ENCODE results near the gene AGBL1. TPM values are rescaled to one million over a fixed set of nuclear protein-coding genes. Genes with fewer than 3 reads are reported as not detected.

AGBL1 gene
- total and polyA plus RNA-seq, 2 experiments from 2014 or later, result 0.06 to 0.11 TPM

- TF ChIP-seq CTCF (IDR thresholded peaks at IDR 0.05; ENCODE audit: low read depth, low read length), result no peak
- H3K4me3 ChIP-seq, result no peak overlapping the region
- no peak for DNase-seq (ENCODE audit: low read depth in 1 of 2, low spot score in 1 of 2)
- no peaks in the 10 kb centered on the region for H3K9me3 ChIP-seq (ENCODE audit: low read depth)
- H3K4me1 ChIP-seq (ENCODE audit: low read depth), result peaks cover 6% of the 10 kb centered on the region
- no peaks in the 10 kb centered on the region for H3K27me3 ChIP-seq
- no peak overlapping the region for H3K27ac ChIP-seq
- no peaks in the 10 kb centered on the region for H3K36me3 ChIP-seq
These were observed 179.9 kb downstream of the AGBL1 start for GRCh38 chr15:86259589-86259988.

- Histone ChIP-seq H3K36me3 (no peaks in the 10 kb centered on the region), H3K4me1 (ENCODE audit: low read depth) (peaks cover 6% of the 10 kb centered on the region), H3K4me3 (no peak overlapping the region), H3K27ac (no peak overlapping the region), H3K9me3 (ENCODE audit: low read depth) (no peaks in the 10 kb centered on the region), H3K27me3 (no peaks in the 10 kb centered on the region)
- no peak for TF ChIP-seq CTCF (IDR thresholded peaks at IDR 0.05; ENCODE audit: low read depth, low read length)
- no peak for DNase-seq (ENCODE audit: low read depth in 1 of 2, low spot score in 1 of 2)
These were observed 183.6 kb downstream of the AGBL1 start for GRCh38 chr15:86263230-86263629.

GRCh38 chr15:86266896-86267484, 187.3 kb downstream of the AGBL1 start:
- H3K4me1 ChIP-seq (ENCODE audit: low read depth), result no peaks in the 10 kb centered on the region
- no peak for DNase-seq (ENCODE audit: low read depth in 1 of 2, low spot score in 1 of 2)
- no peaks in the 10 kb centered on the region for H3K9me3 ChIP-seq (ENCODE audit: low read depth)
- H3K36me3 ChIP-seq, result no peaks in the 10 kb centered on the region
- H3K27me3 ChIP-seq, result no peaks in the 10 kb centered on the region
- H3K27ac ChIP-seq, result no peak overlapping the region
- H3K4me3 ChIP-seq, result no peak overlapping the region
- TF ChIP-seq CTCF (IDR thresholded peaks at IDR 0.05; ENCODE audit: low read depth, low read length), result no peak

GRCh38 chr15:86267892-86268291, 188.2 kb downstream of the AGBL1 start:
- Histone ChIP-seq H3K4me1 (ENCODE audit: low read depth) (no peaks in the 10 kb centered on the region), H3K36me3 (no peaks in the 10 kb centered on the region), H3K27ac (no peak overlapping the region), H3K4me3 (no peak overlapping the region), H3K27me3 (no peaks in the 10 kb centered on the region), H3K9me3 (ENCODE audit: low read depth) (no peaks in the 10 kb centered on the region)
- DNase-seq (ENCODE audit: low read depth in 1 of 2, low spot score in 1 of 2), result no peak
- TF ChIP-seq CTCF (IDR thresholded peaks at IDR 0.05; ENCODE audit: low read depth, low read length), result no peak

- Histone ChIP-seq H3K4me1 (ENCODE audit: low read depth) (no peaks in the 10 kb centered on the region), H3K4me3 (no peak overlapping the region), H3K27ac (no peak overlapping the region), H3K27me3 (no peaks in the 10 kb centered on the region), H3K9me3 (ENCODE audit: low read depth) (no peaks in the 10 kb centered on the region), H3K36me3 (no peaks in the 10 kb centered on the region)
- no peak for DNase-seq (ENCODE audit: low read depth in 1 of 2, low spot score in 1 of 2)
- TF ChIP-seq CTCF (IDR thresholded peaks at IDR 0.05; ENCODE audit: low read depth, low read length), result no peak
These were observed 188.9 kb downstream of the AGBL1 start for GRCh38 chr15:86268558-86268957.

All from cardiac muscle cell (in vitro differentiated cells and primary cell).